LNCAP (cell line): Measurements from ENCODE around the gene XRN2.

ENCODE experiments used
- TF ChIP-seq, protein P1 (sequence below): fragments of 450-650 bp; IDR thresholded peaks from 2 replicates; pipeline ENCODE4 v1.5.1; 2017; ENCODE audit warnings: mild to moderate bottlenecking

The XRN2 gene

DNA sequence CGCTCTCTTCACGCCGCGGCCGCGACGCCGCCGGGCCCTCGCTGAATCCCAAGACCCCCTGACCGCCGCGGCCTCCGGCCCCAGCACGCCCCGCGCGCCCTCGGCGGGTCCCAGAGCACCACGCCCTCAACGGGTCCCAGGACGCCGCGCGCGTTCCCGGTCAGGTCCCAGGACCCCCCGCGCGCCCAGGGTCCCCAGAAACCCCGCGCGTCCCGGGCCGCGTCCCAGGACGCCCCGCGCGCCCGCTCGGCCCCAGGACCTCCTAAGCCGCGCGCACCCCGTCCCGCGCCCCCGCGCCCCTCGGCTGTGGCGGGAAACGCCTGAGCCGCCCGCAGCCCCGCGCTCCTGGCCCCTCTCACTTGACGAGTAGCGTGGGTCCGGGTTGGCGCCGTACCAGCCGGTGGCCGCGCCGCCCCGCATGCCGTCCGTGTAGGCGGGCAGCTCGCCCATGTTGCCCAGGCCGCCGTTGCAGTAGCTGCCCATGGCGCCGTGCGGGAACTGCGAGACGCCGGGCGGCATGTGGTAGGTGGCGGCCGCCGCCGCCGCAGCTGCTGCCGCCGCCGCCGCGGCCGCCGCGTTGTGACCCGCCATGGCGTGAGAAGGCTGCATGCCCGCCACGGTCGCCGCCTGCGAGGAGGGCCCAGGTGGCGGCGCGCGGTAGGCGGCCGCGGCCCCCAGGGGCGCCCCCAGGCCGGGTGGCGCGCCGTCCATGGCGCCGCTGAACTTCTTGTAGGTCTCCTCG lies 93.6 kb downstream of the XRN2 start:
- TF ChIP-seq, protein P1, sequence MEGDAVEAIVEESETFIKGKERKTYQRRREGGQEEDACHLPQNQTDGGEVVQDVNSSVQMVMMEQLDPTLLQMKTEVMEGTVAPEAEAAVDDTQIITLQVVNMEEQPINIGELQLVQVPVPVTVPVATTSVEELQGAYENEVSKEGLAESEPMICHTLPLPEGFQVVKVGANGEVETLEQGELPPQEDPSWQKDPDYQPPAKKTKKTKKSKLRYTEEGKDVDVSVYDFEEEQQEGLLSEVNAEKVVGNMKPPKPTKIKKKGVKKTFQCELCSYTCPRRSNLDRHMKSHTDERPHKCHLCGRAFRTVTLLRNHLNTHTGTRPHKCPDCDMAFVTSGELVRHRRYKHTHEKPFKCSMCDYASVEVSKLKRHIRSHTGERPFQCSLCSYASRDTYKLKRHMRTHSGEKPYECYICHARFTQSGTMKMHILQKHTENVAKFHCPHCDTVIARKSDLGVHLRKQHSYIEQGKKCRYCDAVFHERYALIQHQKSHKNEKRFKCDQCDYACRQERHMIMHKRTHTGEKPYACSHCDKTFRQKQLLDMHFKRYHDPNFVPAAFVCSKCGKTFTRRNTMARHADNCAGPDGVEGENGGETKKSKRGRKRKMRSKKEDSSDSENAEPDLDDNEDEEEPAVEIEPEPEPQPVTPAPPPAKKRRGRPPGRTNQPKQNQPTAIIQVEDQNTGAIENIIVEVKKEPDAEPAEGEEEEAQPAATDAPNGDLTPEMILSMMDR: no peak

DNA sequence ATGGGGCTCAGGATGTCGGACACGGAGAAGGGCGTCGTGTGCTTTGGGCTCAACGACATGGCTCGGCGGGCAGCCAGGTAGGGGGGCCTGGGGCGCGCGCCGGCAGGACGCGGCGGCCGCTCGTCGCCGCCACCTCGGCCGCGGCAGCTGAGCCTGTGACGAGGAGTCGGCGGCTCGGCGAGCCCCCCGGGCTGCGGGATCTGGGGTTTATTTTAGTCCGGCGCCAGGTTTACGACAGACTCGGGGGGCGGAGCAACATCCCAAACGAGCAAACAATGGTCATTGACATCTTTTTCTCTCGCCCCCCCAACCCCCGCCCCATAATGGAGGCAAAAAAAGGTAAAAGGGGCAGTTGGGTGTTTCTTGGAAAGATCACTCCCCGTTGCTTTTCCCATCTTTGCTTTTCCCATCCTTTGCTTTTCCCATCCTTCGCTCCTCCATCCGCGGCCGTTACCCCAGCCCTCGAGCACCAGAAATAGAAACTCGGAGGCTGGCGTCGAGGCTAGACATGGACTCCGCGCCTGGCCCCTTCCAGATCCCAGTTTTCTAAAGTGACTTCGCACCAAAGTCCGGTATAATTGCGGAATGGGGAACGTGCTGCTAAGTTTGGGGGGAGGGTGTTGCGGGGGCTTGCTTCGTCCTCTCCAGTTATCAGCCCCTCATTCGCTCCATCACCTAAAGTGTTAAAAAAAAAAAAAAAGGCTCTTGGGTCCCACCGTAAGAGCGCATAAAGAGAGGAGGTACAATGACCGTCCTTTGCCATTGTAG lies 94.4 kb downstream of the XRN2 start, which contains the start of gene NKX2-4:
Gene NKX2-4 (minus strand): TSS at position 186 of the 768 bp plus-strand sequence. CDS start 127 bp downstream, at position 59.
- TF ChIP-seq, protein P1: no peak

DNA sequence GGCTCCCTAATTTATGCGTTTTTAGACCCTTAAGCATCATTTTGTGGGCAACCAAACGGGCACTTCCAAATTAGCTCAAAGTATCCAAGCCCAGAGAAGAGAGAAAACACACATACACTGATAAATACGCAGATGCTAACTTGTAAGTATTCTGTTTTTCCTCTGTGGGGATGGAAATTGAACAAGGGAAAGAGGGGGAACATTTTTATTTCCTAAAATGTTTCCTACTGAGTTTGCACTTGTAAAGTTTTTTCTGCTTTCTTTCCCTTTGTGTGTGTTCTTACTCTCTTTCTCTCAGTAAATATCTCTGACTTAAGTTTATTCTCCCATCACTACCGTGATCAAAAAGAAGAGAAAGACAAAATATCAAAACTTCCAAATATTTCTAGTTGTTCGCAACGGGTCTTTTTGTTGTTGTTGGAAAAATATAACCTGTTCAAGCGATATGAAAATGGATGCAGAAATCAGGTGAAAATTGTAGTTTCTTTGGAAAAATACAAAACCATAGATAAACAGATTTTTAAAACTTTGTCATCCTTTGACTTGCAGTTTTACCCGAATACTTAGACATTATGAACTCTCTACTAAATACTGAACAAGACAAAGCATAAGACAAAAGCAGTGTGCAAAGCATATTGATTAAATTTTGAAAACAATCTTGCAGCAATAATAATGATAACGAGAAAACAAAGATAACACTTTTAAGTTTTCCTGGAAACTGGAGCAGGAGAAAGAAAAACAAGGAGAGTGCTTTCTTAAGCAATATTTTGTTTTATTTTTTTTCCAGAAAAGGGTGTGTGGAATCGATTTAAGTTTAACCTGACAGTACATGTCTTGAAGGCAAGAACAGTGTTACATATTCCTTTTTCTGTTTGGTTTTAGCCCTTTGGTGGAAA lies 95.2 kb downstream of the XRN2 start:
- TF ChIP-seq, protein P1: no peak

GRCh38 chr20:21399005-21399475 lies 95.9 kb downstream of the XRN2 start:
- TF ChIP-seq, protein P1: no peak

GRCh38 chr20:21411725-21412124 lies 108.6 kb downstream of the XRN2 start:
- TF ChIP-seq, protein P1: no peak

DNA sequence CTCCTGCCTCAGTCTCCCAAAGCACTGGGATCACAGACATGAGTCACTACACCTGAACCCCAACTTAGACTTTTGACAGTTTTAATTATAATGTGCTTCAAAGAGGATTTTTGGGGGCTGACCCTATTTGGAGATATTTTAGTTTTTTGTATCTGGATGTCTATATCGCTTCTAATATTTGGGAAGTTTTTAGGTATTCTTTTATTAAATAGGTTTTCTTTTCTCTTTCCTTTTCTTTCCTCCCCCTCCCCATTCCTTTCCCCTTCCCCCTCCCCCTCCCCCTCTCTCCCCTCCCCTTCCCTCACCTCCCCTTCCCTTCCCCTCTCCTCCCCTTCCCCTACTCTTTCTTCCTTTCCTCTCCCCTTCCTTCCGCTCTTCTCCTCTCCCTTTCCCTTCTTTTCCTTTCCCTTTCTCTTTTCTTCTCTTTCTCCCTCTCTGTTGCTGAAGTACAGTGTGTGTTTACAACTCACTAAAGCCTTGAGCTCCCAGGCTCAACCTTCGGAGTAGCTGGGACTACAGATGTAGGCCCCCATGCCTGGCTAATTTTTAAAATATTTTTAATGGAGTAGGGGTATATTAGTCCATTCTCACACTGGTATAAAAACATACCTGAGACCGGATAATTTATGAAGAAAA lies 118.6 kb downstream of the XRN2 start:
- TF ChIP-seq, protein P1: no peak
